NCI-H446 (cell line): Measurements from ENCODE around the gene SPOPL.
"Not testable (repeated sequence)": the region's sequence is repeated elsewhere in the genome, so short reads cannot be mapped to it uniquely, and the experiment has no call there.

ENCODE experiments used
- DNase-seq, 2 experiments: peaks; one replicate each; lab custom pipeline; 2025; lab: John Stamatoyannopoulos, UW

The SPOPL gene

DNA sequence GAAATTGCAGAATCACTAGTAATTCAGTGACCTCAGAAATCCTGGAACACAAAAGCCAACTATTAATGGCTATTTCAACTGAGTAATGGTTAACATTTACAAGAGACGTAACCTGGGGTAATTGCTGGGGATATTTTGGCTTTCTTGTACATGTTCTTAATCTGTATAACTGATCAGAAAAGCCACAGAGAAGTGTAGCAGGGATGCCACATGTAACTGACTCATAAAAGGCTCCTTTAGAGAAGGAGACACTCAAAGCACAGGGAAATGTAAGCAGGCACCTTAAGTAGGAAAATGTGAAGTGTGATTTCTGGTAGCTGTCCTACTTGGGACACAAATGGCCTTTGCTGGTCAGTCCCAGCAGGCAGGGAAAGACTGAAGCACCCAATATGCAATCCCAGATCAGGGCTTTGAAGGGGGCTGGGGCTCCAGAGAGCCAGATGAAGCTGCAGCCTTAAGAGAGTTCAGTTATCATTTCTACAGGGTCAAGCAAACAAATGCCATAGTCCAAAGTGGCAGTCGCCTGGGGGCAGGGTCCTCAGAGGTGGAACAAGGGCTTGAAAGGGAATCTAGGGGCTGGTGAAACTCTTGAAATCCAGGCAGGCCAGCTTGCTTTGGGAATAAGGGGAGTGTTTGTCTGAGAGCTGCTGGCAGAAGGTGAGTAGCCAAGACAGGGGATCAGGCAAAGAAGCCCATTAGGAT, 7.2 kb upstream of the SPOPL start:
- DNase-seq = no peak

DNA sequence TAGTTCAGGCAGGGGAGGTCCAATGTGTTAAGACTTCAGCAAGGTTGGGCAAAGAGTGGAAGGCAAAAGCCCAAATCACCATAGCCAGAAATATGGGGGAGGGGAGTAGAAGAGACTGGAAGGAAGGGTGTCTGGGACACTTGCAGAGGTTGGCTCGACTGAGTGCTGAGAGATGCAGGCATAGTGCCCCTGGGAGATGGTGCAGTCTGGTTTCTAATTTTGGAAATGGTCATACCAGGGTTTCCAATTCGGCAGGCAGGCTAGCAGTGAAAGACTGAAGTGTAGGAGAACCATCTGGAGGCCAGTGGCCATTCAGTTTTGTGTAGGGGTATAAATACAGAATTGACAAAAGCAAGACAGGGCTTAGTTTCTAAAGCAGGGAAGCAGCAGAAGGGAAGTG, 6.2 kb upstream of the SPOPL start:
- no peak for DNase-seq

DNA sequence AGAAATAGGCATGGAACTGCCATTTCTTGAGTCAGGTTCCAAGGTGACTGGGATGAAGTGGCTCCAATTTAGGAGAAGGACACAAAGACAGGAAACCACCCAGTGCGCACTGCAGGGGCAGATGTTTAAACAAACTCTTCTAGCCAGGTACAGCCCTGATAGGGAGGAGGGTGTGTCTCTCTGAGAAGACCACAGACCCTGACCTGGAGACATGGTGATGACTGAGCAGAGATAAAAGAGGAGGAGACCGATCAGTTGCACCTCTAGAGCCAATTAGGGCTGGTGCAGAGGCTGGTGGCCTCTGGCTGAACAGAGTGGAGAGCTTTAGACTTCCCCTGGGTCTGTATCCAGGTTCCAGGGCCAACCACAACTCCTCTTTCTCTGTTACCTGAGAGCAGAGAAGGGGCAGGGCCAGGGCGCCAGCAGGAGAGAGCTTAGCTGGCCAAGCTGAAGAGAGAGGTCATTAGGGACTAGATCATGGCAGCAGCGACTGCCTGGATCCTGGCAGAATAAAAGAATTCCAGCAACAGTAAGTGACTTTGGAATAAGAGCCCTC, 5.4 kb upstream of the SPOPL start:
- DNase-seq = no peak

DNA sequence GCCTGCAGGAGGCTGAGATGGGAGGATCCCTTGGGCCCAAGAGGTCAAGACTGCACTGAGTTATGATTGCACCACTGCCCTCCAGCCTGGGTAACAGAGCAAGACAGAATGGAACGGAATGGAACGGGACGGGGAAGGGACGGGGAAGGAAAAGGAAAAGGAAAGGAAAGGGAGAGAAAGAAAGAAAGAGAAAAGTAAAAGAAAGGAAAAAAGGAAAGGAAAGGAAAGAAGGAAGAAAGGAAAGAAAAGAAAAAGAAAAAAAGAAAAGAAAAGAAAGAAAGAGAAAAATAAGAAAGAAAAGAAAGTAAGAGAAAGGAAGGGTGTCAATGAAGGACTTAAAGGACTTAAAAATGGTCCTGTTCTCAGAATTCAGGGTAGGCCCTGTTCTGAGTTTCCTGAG, 4.3 kb upstream of the SPOPL start:
- DNase-seq = no peak

DNA sequence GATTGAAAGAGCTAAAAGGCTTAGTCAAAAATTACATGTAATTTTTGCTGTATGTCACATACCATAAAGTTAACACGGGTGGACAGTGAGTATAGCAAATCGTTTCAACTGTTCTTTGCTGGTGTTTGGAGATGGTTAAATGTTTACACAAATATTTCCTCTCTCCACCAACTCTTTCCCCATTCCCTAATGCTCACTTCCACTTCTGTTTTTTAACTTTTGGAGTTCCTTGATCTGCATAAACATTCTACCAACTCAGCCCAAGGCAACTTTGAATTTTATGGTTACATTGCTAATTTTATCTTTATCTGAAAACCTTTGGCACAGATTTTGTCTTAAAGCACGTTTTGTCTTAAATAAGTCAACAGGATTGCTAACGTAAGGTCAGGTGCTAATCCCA, 1.9 kb upstream of the SPOPL start:
- DNase-seq = no peak

DNA sequence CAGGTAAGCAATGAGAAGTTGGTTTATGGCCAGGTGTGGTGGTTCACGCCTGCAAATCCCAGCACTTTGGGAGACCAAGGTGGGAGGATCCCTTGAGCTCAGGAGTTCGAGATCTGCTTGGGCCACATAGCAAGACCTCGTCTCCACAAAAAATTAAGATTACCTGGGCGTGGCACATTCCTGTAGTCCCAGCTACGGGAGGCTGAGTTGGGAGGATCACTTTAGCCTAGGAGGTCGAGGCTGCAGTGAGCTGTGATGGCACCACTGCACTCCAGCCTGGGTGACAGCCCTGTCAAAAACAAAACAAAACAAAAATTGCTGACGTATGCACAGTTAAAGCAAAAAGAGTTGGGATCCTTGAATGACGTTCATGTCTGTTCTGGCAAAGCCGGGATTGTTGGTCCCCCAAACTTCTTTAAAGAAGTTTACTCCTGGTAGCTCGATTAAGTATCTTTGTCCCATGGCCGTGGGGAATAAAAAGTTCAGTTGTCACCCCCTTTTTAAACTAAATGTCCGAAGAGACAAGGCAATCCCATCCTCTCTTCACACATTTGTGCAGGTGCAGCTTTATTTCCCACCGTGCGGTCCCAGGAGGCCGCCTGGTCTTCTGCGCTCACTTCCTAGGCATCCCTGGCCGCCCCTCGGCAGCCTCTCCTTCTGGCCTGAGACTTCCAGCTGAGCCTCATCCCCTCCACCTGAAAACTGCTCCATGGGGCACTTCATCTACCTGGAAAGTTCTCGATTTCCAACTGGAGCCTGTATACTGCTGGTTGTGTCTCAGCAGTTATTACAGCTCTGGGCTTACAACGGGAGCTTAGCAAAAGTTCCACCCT, 762 bp upstream of the SPOPL start:
- DNase-seq = no peak

DNA sequence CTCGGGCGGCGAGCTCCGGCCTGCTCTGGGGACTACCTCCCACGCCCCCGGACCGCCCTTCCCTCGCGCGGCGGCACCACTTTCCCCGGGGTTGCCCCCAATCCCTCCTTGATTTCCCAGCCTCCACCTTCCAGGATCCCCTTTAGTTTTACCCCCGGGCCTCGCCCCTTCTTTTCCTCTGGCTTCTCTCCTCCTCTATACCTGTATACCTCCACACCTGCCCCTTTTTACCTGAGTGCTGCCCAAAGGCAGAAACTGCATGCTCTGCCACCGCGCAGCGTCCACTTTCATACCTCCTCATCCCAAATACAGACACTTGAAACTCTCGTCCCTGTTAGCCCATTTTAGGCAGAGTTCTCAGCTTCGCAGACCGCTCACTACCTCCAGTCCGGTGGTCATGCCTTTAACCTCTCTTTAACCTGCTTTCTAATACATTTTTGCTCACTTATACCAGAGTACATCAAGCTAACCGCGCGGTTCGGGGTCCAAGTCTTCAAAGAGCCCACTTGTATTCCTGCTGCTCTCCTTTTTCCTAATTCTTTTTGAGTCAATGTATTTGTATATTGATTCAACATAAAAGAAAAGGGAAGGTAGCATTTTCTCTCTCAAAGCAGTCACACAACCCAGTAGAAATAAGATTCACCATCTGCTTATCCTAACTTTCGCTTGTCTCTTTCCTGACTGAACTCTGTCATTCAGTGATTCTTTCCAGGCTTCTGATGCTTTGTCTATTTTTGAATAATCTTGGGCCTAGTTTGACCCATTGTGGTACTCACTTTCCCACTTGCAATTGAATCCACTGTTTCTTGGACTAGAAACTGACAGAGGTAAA, 901 bp downstream of the SPOPL start:
- no peak for DNase-seq

DNA sequence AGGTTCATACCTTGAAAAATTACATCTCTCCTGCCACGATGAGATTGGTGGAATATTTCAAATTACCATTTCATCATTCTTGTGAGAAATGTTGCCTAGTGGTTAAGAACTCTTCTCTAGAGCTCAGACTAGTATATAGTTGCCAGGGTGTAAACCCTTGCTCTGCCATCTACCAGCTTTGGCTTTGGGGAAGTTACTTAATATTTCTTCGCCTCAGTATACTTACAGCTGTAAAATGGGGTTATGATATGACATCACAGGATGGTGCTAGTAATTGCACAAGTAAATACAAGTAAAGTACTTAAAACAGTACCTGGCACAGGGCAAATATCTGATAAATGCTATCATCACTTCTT, 1.5 kb downstream of the SPOPL start:
- DNase-seq = no peak

DNA sequence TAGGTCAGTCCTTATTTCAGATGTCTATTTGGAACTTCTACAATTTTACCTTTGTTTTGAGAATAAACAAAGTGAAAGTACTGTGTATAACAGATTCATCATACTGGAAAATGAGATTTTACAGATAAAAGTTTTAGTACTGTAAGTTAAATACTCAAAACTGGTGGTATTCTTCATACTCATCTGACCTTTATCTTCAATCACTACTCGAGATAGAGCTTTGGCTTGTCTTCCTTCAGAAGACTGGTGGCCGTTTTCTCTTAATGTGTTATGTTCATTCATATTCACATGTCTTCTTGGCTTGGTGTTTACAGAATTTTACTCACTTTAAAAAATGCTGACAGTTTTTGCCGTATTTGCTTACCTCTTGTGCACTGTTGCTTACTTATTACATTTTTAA, 2.1 kb downstream of the SPOPL start:
- no peak for DNase-seq

DNA sequence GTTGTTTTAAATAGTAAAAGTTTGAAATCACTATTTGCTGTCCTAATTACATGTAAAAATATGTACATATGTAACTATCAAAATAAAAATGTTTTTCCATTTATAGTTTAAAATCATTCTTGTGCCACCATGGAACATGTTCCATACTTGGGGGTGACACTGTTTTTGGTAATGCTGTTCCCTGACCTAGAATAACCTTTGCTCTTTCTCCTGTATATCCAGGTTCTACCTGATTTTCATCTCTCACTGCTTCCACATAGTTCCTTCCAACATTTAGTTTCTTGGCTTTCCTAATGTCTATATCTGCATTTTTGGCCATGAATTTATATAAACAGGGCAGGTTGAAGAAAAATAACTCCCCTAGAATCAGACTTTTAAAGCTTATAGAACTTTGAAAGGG, 2.5 kb downstream of the SPOPL start:
- DNase-seq = no peak

DNA sequence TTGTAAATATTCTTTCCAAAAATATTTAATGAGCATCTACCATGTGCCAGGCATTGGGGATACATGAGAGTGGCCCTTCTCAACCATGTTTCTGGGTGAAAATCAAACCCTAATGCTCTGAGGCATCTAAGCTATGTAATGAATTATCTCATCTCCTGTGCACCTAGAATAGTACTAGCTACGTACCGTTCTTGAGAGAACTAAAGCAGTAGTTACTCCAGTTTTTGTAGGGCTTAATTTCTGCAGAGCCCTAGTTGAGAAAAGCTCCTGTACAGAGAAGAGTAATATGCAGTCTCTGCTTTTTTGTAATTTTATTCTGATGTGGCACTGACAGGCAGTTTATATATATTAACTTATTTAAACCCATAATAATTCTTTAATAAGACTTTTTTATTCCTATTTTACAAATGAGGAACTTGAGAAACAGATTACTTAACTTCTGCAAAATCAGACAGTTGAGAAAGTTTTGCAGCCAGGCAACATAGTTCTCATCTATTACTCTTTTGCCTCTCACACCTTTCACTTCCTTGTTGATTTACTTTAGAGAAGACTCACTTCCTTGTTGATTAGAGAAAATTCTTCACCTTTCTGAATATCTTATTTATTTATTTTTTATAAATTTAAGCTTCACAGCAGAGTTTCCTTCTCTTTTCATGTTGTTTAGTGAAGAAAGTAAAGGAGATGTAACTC, 3.1 kb downstream of the SPOPL start:
- no peak for DNase-seq

DNA sequence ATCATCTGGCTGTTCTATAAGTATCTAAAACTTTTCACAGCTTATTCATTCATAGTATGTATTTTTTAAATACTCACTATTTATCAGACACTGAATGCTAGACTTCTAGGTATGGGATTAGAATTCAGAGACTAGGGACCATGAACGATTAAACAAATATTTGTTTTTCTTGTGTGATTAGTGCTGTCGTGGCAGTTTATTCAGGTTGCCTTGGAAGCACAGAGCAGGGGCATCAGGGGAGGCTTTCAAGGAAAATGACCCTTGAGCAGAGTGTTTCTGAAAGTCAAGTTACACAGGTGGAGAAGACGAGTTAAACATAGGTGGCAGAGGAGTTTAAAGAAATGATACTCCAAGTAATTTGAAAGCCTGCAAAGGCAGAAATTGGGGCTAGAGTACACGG, 5.7 kb downstream of the SPOPL start:
- no peak for DNase-seq

DNA sequence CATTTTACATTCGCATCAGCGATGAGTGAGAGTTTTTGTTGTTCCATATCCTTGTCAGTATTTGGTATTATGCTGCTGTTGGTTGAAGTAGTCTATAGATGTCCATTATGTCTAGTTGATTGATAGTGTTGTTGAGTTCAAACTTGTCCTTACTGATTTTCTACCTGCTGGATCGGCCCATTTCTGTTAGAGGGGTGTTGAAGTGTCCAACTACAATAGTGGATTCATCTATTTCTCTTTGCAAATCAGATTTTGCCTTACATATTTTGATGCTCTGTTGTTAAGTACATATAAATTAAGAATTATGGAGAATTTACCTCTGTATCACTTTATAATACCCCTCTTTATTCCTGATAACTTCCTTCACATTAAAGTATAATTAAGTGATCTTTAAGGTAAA, 8.7 kb downstream of the SPOPL start:
- no peak for DNase-seq

DNA sequence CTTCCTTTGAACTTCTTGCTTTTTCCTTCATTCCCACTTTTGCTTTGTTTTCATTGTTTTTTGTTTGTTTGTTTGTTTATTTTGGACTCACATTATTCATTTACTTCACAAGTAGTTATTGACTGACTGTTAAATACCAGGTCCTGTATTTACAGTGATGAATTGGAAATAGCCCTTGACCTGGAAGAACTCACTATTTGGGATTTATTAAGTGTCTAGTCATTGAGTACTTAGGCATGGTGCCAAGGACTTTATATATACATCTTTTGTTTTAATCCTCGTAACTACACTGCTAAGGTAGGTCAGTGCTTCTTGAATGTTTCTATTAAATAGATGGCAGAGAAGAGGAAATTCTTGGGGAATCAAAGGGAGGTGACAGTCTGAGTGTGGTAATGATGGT, 11.1 kb downstream of the SPOPL start:
- no peak for DNase-seq

DNA sequence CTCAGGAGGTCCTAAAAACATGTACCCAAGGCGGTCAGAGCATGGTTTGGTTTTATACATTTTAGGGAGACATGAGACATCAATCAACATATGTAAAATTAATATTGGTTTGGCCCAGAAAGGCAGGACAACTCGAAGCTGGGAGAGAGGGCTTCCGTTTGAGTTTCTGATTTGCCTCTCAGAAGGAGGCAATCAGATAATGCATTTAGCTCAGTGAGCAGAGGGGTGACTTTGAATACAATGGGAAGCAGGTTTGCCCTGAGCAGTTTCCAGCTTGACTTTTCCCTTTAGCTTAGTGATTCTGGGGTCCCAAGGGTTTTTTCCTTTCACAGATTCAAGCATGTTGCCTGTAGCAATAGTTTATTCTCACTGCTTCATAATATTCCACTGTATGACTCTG, 12.6 kb downstream of the SPOPL start:
- DNase-seq = no peak

DNA sequence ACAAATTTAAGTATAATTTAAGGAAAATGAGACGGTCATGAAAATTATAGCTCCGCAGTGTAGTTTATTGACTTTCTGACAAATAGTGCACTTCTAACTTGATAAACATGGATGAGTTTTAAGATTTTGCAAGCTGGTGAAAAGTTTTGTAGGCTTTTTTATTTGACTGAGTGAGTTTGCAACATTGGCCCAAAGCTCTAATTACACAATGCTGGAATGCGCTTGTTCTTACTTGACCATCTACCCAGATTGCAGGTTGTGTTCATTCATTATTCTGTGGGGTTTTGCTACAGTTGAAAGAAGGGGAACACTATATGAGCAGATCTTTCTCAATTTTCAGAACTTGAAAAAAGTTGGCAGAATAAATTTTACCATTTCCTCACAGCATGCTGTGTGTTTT, 13.5 kb downstream of the SPOPL start:
- no peak for DNase-seq

DNA sequence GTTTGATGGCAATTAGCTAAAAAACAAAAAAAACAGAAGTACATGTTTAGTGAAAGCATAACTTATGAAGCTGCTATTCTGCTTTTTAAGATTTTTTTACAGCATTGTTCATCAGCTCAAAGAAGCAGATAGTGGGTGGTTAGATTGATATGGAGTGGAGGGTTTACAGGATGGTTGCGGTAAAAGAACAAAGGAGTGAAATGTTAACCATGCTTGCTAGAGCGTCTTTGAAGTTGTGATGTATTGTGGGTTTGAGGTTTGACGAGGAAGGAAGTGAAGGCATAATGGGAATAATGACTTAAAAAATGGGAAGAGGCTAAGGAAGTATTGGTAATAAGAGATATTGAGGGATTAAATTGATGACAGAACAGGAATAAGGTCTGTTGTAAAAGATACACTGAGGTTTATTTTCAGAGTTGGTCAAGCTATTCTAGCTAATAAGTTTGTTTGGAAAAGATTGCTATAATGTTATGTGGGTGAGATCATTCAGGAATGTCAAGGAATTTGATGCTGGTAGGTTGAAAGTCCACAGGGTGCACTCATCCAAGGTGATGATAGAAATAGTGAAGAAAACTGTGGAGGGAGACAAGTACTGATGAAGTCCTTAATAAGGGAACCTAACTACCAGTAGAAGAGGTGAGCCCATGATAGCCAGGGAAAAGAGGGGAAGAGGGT, 14.6 kb downstream of the SPOPL start:
- DNase-seq = no peak

DNA sequence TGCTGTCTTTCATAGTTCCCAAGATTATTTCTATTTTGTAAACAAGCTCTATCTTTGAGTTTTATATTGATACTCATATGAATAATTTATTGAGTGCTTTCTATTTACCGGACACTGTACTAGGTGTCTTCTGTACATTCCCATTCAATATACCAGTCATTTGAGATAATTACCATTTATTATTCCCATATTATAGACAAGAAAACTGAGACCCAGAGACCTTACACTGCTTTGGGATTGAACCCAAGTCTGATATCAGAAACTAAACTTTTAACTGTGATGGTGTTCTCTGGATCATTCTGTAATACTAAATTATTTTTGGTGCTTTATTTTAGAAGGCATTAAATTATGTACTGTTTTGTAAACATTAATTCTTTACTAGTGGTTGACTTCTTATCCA, 17.3 kb downstream of the SPOPL start:
- no peak for DNase-seq

DNA sequence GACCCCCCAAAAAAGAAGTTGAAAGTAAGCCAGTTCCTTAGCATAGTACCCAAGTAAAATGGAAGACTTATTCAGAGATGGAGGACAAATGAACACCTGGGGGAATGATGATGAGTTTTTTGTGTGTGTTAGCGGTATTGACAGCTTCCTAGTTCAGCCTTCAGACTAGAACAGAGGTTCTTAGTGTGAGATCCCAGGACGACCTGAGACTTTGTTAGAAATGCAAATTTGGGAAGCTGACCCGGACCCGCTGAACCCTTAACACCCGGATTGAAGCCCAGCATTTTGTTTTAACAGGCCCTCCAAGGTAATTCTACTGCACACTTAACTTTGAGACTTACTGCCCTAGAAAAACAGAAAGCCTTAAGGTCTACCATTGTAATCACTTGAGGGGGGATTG, 20.3 kb downstream of the SPOPL start:
- DNase-seq = no peak

DNA sequence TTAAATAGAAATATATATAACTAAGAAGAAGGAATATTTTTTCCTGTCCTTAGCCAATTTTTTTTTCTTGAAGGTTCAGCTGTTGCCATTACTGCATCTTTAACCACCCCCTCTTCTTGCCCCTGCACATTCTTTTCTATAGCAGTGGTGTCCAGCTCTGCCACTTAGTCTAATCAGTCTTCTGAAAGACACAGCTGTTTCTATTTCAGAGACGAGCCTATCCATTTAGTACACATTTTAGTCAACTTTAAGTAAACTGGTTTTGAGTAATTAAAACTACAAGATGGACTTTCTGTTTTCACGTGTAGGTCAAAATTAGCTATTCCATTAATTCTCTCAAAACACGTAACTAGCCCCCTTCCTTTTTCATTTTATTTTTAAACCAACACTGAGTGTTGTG, 21.0 kb downstream of the SPOPL start:
- no peak for DNase-seq

DNA sequence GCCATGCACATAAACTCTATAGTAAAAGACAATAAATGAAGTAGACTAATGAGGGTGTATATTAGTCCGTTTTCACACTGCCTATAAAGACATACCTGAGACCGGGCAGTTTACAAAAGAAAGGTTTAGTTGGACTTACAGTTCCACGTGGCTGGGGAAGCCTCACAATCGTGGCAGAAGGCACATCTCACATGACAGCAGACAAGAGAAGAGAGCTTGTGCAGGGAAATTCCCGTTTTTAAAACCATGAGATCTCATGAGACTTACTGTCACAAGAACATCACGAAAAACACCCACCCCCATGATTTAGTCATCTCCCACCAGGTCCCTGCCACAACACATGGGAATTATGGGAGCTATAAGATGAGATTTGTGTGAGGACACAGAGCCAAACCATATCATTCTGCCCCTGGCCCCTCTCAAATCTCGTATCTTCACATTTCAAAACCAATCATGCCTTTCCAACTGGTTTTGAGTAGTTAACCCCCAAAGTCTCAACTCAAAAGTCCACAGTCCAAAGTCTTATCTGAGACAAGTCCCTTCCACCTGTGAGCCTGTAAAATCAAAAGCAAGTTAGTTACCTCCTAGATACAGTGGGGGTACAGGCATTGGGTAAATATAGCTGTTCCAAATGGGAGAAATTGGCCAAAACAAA, 21.6 kb downstream of the SPOPL start:
- DNase-seq = not testable (repeated sequence)
